K562 (cell line): ENCODE measurements around the gene CBFA2T3. TPM values are rescaled to one million over a fixed set of nuclear protein-coding genes. Genes with fewer than 3 reads are reported as not detected.

Experiments
- CREB1 ChIP-seq, 2 experiments: sonication (generic) in 1 of 2; formaldehyde crosslinking in 1 of 2; IDR thresholded peaks; 2 replicates each; pipeline versions ENCODE4 v1.6.1 to v1.8.0; 2012 to 2022; ENCODE audit warnings: inconsistent platforms in 1 of 2, mild to moderate bottlenecking in 1 of 2, missing genetic modification reagents in 1 of 2, moderate library complexity in 1 of 2
- DMBX1 ChIP-seq: fragments of 250-450 bp; sonication (Bioruptor Pico); IDR thresholded peaks from 2 replicates; pipeline ENCODE4 v1.8.0; 2022; ENCODE audit warnings: inconsistent platforms, mild to moderate bottlenecking, moderate library complexity, borderline replicate concordance
- HLTF ChIP-seq: fragments of 450-650 bp; IDR thresholded peaks from 2 replicates; pipeline ENCODE4 v1.6.1; 2016
- KLF6 ChIP-seq: fragments of 250-450 bp; sonication (Bioruptor Pico); IDR thresholded peaks from 2 replicates; pipeline ENCODE4 v1.4.0; 2020; ENCODE audit warnings: mild to moderate bottlenecking, moderate library complexity, borderline replicate concordance
- SOX6 ChIP-seq: fragments of 450-650 bp; IDR thresholded peaks from 2 replicates; pipeline ENCODE4 v1.6.1; 2014; ENCODE audit warnings: mild to moderate bottlenecking
- TEAD1 ChIP-seq, 2 experiments: fragments of 450-650 bp in 1 of 2; sonication (generic) in 1 of 2; formaldehyde crosslinking; IDR thresholded peaks; 2 replicates each; pipeline versions ENCODE4 v1.4.0 to v1.8.0; 2020 to 2022; ENCODE audit warnings: mild to moderate bottlenecking in 2 of 2, missing genetic modification reagents in 1 of 2
- TGIF2 ChIP-seq: sonication (generic); formaldehyde crosslinking; IDR thresholded peaks from 2 replicates; pipeline ENCODE4 v1.8.1; 2022; ENCODE audit warnings: mild to moderate bottlenecking, missing genetic modification reagents, moderate library complexity
- ZNF121 ChIP-seq: sonication (generic); formaldehyde crosslinking; conservative IDR thresholded peaks from 2 replicates; pipeline ENCODE4 v1.8.0; 2022; ENCODE audit warnings: missing genetic modification reagents
- ZNF780A ChIP-seq: fragments of 250-450 bp; sonication (Bioruptor Pico); IDR thresholded peaks from 2 replicates; pipeline ENCODE4 v1.5.0; 2021; ENCODE audit warnings: mild to moderate bottlenecking
- polyA plus RNA-seq, 8 experiments: library from polyadenylated mRNA; depleted of rRNA in 4 of 8; stranded (reverse) in 5 of 8; unstranded in 3 of 8; fragments of >200 nt; fragmentation: Nextera tagmentation in 2 of 8; fragmentation: Illumina TruSeq in 1 of 8; extraction: Ambion mirVana in 2 of 8; extraction: Trizol in 1 of 8; gene quantifications; 2 replicates each; pipeline versions ENCODE4 v1.2.1 to v1.2.3, GENCODE V29; 2011 to 2014; ENCODE audit warnings: inconsistent platforms in 1 of 8, missing spikeins in 1 of 8
- total RNA-seq, 7 experiments: library from RNA; depleted of rRNA in 6 of 7; stranded (reverse); fragments of >200 nt in 6 of 7; fragmentation: Illumina TruSeq in 2 of 7; extraction: Trizol in 2 of 7; gene quantifications; 2 replicates each; pipeline versions ENCODE4 v1.2.1 to v1.2.3, GENCODE V29; 2011 to 2021; ENCODE audit warnings: low replicate concordance in 1 of 7
- TF ChIP-seq, protein P1 (sequence below): sonication (generic); formaldehyde crosslinking; IDR thresholded peaks from 2 replicates; pipeline ENCODE4 v1.9.0; 2022; ENCODE audit warnings: mild to moderate bottlenecking, missing genetic modification reagents
- TF ChIP-seq, protein P2 (sequence below): fragments of 250-450 bp; sonication (Bioruptor Pico); IDR thresholded peaks from 2 replicates; pipeline ENCODE4 v1.5.0; 2020; ENCODE audit warnings: mild to moderate bottlenecking
- TF ChIP-seq, protein P3 (sequence below): fragments of 450-650 bp; IDR thresholded peaks from 2 replicates; pipeline ENCODE4 v1.6.1; 2016; ENCODE audit warnings: mild to moderate bottlenecking, moderate library complexity
- TF ChIP-seq, protein P4 (sequence below): fragments of 450-650 bp; conservative IDR thresholded peaks from 2 replicates; pipeline ENCODE4 v1.6.1; 2016; ENCODE audit warnings: missing genetic modification characterization, low read depth, mild to moderate bottlenecking, missing compliant biosample characterization, moderate library complexity

The CBFA2T3 gene
- total and polyA plus RNA-seq, 9 of the 15 experiments (the other 6 are each of a cell fraction or from before 2014, with no cell fraction given): 2.3 to 145 (median 6.7) TPM

DNA sequence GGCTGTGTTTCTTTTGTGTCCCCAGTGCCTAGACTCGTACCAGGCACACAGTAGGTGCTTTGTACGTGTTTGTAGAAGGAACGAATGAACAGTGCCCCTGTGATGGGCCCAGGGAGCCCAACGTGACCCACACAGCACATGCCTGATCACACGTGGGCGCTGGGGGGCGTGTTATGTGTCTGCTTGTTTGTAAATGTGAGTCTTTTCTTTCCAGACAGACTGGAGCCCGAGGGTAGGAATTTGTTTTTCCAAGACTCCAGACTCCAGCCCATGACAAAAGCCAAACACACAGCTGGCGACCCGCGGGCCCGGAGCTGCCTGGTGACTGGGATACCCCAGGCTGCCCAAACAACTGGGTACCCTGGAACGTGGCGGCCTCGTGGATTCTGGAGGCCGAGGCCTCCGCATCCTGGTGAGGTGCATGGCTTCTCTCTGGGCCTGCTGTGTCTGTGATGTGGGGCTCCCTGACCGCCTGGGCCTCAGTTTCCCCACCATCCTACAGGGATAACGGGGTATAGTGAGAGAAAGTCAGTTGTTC is 14.9 kb upstream of the CBFA2T3 start (continued):
- TF ChIP-seq CREB1 (IDR thresholded peaks at IDR 0.05) (no peak), CREB1 (CRISPR knock-in tag; IDR thresholded peaks at IDR 0.05) (peak; percentile 47; the same call in 1 of the 2 replicates), SOX6 (no peak), ZNF780A (no peak), KLF6 (CRISPR knock-in tag) (peak; percentile 7; the same call in 1 of the 2 replicates), TEAD1 (CRISPR knock-in tag; IDR thresholded peaks at IDR 0.05) (peak in 1 of 2 experiments; percentile 6; a peak in 1 of 4 replicates), DMBX1 (CRISPR knock-in tag) (0 out of 2 replicates have a peak, but pooled peaks have one; percentile 11), TGIF2 (no peak), ZNF121 (no peak), HLTF (no peak)
- TF ChIP-seq, protein P1, sequence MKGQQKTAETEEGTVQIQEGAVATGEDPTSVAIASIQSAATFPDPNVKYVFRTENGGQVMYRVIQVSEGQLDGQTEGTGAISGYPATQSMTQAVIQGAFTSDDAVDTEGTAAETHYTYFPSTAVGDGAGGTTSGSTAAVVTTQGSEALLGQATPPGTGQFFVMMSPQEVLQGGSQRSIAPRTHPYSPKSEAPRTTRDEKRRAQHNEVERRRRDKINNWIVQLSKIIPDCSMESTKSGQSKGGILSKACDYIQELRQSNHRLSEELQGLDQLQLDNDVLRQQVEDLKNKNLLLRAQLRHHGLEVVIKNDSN (CRISPR knock-in tag): peak; percentile 88
- TF ChIP-seq, protein P2, sequence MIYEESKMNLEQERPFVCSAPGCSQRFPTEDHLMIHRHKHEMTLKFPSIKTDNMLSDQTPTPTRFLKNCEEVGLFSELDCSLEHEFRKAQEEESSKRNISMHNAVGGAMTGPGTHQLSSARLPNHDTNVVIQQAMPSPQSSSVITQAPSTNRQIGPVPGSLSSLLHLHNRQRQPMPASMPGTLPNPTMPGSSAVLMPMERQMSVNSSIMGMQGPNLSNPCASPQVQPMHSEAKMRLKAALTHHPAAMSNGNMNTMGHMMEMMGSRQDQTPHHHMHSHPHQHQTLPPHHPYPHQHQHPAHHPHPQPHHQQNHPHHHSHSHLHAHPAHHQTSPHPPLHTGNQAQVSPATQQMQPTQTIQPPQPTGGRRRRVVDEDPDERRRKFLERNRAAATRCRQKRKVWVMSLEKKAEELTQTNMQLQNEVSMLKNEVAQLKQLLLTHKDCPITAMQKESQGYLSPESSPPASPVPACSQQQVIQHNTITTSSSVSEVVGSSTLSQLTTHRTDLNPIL (CRISPR knock-in tag): no peak
- TF ChIP-seq, protein P3, sequence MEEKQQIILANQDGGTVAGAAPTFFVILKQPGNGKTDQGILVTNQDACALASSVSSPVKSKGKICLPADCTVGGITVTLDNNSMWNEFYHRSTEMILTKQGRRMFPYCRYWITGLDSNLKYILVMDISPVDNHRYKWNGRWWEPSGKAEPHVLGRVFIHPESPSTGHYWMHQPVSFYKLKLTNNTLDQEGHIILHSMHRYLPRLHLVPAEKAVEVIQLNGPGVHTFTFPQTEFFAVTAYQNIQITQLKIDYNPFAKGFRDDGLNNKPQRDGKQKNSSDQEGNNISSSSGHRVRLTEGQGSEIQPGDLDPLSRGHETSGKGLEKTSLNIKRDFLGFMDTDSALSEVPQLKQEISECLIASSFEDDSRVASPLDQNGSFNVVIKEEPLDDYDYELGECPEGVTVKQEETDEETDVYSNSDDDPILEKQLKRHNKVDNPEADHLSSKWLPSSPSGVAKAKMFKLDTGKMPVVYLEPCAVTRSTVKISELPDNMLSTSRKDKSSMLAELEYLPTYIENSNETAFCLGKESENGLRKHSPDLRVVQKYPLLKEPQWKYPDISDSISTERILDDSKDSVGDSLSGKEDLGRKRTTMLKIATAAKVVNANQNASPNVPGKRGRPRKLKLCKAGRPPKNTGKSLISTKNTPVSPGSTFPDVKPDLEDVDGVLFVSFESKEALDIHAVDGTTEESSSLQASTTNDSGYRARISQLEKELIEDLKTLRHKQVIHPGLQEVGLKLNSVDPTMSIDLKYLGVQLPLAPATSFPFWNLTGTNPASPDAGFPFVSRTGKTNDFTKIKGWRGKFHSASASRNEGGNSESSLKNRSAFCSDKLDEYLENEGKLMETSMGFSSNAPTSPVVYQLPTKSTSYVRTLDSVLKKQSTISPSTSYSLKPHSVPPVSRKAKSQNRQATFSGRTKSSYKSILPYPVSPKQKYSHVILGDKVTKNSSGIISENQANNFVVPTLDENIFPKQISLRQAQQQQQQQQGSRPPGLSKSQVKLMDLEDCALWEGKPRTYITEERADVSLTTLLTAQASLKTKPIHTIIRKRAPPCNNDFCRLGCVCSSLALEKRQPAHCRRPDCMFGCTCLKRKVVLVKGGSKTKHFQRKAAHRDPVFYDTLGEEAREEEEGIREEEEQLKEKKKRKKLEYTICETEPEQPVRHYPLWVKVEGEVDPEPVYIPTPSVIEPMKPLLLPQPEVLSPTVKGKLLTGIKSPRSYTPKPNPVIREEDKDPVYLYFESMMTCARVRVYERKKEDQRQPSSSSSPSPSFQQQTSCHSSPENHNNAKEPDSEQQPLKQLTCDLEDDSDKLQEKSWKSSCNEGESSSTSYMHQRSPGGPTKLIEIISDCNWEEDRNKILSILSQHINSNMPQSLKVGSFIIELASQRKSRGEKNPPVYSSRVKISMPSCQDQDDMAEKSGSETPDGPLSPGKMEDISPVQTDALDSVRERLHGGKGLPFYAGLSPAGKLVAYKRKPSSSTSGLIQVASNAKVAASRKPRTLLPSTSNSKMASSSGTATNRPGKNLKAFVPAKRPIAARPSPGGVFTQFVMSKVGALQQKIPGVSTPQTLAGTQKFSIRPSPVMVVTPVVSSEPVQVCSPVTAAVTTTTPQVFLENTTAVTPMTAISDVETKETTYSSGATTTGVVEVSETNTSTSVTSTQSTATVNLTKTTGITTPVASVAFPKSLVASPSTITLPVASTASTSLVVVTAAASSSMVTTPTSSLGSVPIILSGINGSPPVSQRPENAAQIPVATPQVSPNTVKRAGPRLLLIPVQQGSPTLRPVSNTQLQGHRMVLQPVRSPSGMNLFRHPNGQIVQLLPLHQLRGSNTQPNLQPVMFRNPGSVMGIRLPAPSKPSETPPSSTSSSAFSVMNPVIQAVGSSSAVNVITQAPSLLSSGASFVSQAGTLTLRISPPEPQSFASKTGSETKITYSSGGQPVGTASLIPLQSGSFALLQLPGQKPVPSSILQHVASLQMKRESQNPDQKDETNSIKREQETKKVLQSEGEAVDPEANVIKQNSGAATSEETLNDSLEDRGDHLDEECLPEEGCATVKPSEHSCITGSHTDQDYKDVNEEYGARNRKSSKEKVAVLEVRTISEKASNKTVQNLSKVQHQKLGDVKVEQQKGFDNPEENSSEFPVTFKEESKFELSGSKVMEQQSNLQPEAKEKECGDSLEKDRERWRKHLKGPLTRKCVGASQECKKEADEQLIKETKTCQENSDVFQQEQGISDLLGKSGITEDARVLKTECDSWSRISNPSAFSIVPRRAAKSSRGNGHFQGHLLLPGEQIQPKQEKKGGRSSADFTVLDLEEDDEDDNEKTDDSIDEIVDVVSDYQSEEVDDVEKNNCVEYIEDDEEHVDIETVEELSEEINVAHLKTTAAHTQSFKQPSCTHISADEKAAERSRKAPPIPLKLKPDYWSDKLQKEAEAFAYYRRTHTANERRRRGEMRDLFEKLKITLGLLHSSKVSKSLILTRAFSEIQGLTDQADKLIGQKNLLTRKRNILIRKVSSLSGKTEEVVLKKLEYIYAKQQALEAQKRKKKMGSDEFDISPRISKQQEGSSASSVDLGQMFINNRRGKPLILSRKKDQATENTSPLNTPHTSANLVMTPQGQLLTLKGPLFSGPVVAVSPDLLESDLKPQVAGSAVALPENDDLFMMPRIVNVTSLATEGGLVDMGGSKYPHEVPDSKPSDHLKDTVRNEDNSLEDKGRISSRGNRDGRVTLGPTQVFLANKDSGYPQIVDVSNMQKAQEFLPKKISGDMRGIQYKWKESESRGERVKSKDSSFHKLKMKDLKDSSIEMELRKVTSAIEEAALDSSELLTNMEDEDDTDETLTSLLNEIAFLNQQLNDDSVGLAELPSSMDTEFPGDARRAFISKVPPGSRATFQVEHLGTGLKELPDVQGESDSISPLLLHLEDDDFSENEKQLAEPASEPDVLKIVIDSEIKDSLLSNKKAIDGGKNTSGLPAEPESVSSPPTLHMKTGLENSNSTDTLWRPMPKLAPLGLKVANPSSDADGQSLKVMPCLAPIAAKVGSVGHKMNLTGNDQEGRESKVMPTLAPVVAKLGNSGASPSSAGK: peak; percentile 91
- TF ChIP-seq, protein P4, sequence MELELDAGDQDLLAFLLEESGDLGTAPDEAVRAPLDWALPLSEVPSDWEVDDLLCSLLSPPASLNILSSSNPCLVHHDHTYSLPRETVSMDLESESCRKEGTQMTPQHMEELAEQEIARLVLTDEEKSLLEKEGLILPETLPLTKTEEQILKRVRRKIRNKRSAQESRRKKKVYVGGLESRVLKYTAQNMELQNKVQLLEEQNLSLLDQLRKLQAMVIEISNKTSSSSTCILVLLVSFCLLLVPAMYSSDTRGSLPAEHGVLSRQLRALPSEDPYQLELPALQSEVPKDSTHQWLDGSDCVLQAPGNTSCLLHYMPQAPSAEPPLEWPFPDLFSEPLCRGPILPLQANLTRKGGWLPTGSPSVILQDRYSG (tag): peak; percentile 80
